Neutrophil (primary cell): ENCODE measurements around the gene MAN1A2.

Experiments used
- H3K27ac ChIP-seq: fragments of 200-600 bp; sonication (generic); 2 replicates; pipeline ENCODE4 v1.5.1; 2016; ENCODE audit warnings: mild to moderate bottlenecking, moderate library complexity
- H3K27me3 ChIP-seq: fragments of 200-600 bp; sonication (generic); 2 replicates; pipeline ENCODE4 v1.6.0; 2016; ENCODE audit warnings: mild to moderate bottlenecking
- H3K36me3 ChIP-seq: fragments of 200-600 bp; sonication (generic); 2 replicates; pipeline ENCODE4 v1.5.1; 2017
- H3K4me1 ChIP-seq, 2 experiments: fragments of 200-600 bp in 1 of 2; sonication (generic) in 1 of 2; 1 replicate in 1 of 2; 2 replicates in 1 of 2; pipeline versions ENCODE4 v1.5.1 to v1.6.1; 2013 to 2016; ENCODE audit warnings: low read depth in 1 of 2, low read length in 1 of 2, mild to moderate bottlenecking in 1 of 2, moderate library complexity in 1 of 2; ENCODE audit not compliant: control insufficient read depth in 1 of 2, insufficient read depth in 1 of 2
- H3K4me3 ChIP-seq, 2 experiments: fragments of 200-600 bp in 1 of 2; sonication (generic) in 1 of 2; 1 replicate in 1 of 2; 2 replicates in 1 of 2; pipeline ENCODE4 v1.5.1; 2013 to 2016; ENCODE audit warnings: low read depth in 1 of 2, low read length in 1 of 2, mild to moderate bottlenecking in 1 of 2, moderate library complexity in 1 of 2
- H3K9me3 ChIP-seq: fragments of 200-600 bp; sonication (generic); 2 replicates; pipeline ENCODE4 v1.5.1; 2016
- CTCF ChIP-seq: fragments of 200-600 bp; sonication (generic); IDR thresholded peaks from 2 replicates; pipeline ENCODE4 v1.5.1; 2016; ENCODE audit warnings: antibody characterized with exemption

The MAN1A2 gene

GRCh38 chr1:117367046-117368025 lies at the start of gene MAN1A2:
Gene MAN1A2 (plus strand): TSS chr1:117367449. CDS start chr1:117368184, 735 bp downstream.
- no peaks in the 10 kb centered on the region for H3K27me3 ChIP-seq
- peak; percentile 20 for TF ChIP-seq CTCF
- H3K9me3 ChIP-seq: no peaks in the 10 kb centered on the region
- H3K4me1 ChIP-seq: peaks cover 28 to 37% of the 10 kb centered on the region in 2 experiments
- H3K36me3 ChIP-seq: no peaks in the 10 kb centered on the region
- H3K27ac ChIP-seq: peak within 1 kb of the TSS; percentile 96
- peak within 1 kb of the TSS; percentile 85 to 90 for H3K4me3 ChIP-seq

GRCh38 chr1:117318011-117318410 lies 49.2 kb upstream of the MAN1A2 start:
- TF ChIP-seq CTCF: no peak

GRCh38 chr1:117318426-117318825 lies 48.8 kb upstream of the MAN1A2 start:
- TF ChIP-seq CTCF: no peak
- H3K4me1 ChIP-seq: no peaks in the 10 kb centered on the region
- no peak overlapping the region for H3K27ac ChIP-seq
- no peak overlapping the region for H3K4me3 ChIP-seq
- H3K27me3 ChIP-seq: peaks cover 12% of the 10 kb centered on the region
- no peaks in the 10 kb centered on the region for H3K36me3 ChIP-seq
- H3K9me3 ChIP-seq: no peaks in the 10 kb centered on the region

More at GRCh38 chr1:117318011-117318410, 49.2 kb upstream of the MAN1A2 start:
- Histone ChIP-seq H3K27me3 (peaks cover 12% of the 10 kb centered on the region), H3K27ac (no peak overlapping the region), H3K4me1 (no peaks in the 10 kb centered on the region), H3K4me3 (no peak overlapping the region), H3K9me3 (no peaks in the 10 kb centered on the region), H3K36me3 (no peaks in the 10 kb centered on the region)

GRCh38 chr1:117320515-117320914 lies 46.7 kb upstream of the MAN1A2 start:
- no peaks in the 10 kb centered on the region for H3K9me3 ChIP-seq
- no peak overlapping the region for H3K4me3 ChIP-seq
- H3K27me3 ChIP-seq: peaks cover 26% of the 10 kb centered on the region
- no peak for TF ChIP-seq CTCF
- no peaks in the 10 kb centered on the region for H3K4me1 ChIP-seq
- H3K27ac ChIP-seq: no peak overlapping the region
- H3K36me3 ChIP-seq: no peaks in the 10 kb centered on the region

- Histone ChIP-seq H3K27me3 (peaks cover 26% of the 10 kb centered on the region), H3K27ac (no peak overlapping the region), H3K4me3 (no peak overlapping the region), H3K9me3 (no peaks in the 10 kb centered on the region), H3K36me3 (no peaks in the 10 kb centered on the region), H3K4me1 (no peaks in the 10 kb centered on the region)
- TF ChIP-seq CTCF: no peak
These were observed 45.3 kb upstream of the MAN1A2 start for GRCh38 chr1:117321680-117322609.
